GM10248 (cell line): Measurements from ENCODE around the gene ESR2.
A peak's percentile ranks its signal among the peaks of the same experiment; 100 is the strongest.
"Not testable (repeated sequence)": the region's sequence is repeated elsewhere in the genome, so short reads cannot be mapped to it uniquely, and the experiment has no call there.

Experiments used
- CTCF ChIA-PET: fragments of 300-600 bp; sonication (Branson Sonifier 250); formaldehyde crosslinking; extraction: SDS; loops from one replicate; lab custom pipeline; 2021; ENCODE audit warnings: antibody characterized with exemption; lab: Yijun Ruan, JAX
- POLR2A ChIA-PET: fragments of 350-650 bp; sonication (Branson Sonifier 250); formaldehyde crosslinking; extraction: SDS; loops from one replicate; lab custom pipeline; 2020; ENCODE audit warnings: antibody characterized with exemption; lab: Yijun Ruan, JAX
- DNase-seq: peaks from one replicate; pipeline ENCODE4 v3.0.0; 2012; ENCODE audit errors: extremely low spot score
- CTCF ChIP-seq: IDR thresholded peaks from 2 replicates; pipeline ENCODE4 v1.5.1; 2012; ENCODE audit warnings: mild to moderate bottlenecking, low read depth; ENCODE audit errors: extremely low read depth, missing control alignments, control extremely low read depth

The ESR2 gene

GRCh38 chr14:64326502-64326901 lies 32.3 kb upstream of the ESR2 start:
- CTCF ChIA-PET: interaction anchor here (2.1 kb wide), 1 partner anchor 23 kb away, joined by 6 read pairs; no protein-coding TSS in a partner anchor
- no peak for TF ChIP-seq CTCF
- POLR2A ChIA-PET: no interaction called here
- no peak for DNase-seq

GRCh38 chr14:64324895-64325294 lies 30.7 kb upstream of the ESR2 start:
- POLR2A ChIA-PET: no interaction called here
- DNase-seq: no peak
- TF ChIP-seq CTCF: no peak
- CTCF ChIA-PET: interaction anchor here (1.1 kb wide), 1 partner anchor 20 kb away, joined by 3 read pairs; no protein-coding TSS in a partner anchor

- DNase-seq: no peak
- CTCF ChIA-PET: interaction anchor here (1.1 kb wide), 1 partner anchor 20 kb away, joined by 3 read pairs; no protein-coding TSS in a partner anchor
These were observed 30.3 kb upstream of the ESR2 start for GRCh38 chr14:64324461-64324860.

GRCh38 chr14:64320362-64320761 lies 26.2 kb upstream of the ESR2 start:
- CTCF ChIA-PET: interaction anchor here (1.5 kb wide), 1 partner anchor 16 kb away, joined by 5 read pairs; no protein-coding TSS in a partner anchor

More at GRCh38 chr14:64324461-64324860, 30.3 kb upstream of the ESR2 start:
- POLR2A ChIA-PET: no interaction called here
- TF ChIP-seq CTCF: no peak

GRCh38 chr14:64318695-64319094 lies 24.5 kb upstream of the ESR2 start:
- CTCF ChIA-PET, POLR2A ChIA-PET: not testable (repeated sequence)

More at GRCh38 chr14:64320362-64320761, 26.2 kb upstream of the ESR2 start:
- DNase-seq, POLR2A ChIA-PET: not testable (repeated sequence)

GRCh38 chr14:64303471-64303917 lies 9.3 kb upstream of the ESR2 start:
- ChIA-PET CTCF (interaction anchor here (0.6 to 4.4 kb wide), 71 partner anchors 8 to 914 kb away, joined by 3 to 52 read pairs (median 4); partner anchors contain the start of genes ESR2 and MTHFD1), POLR2A (interaction anchor here (0.6 kb wide), 1 partner anchor 516 kb away, joined by 3 read pairs; no protein-coding TSS in a partner anchor)
- peak; percentile 77 for DNase-seq
- peak; percentile 70 for TF ChIP-seq CTCF

More at GRCh38 chr14:64318695-64319094, 24.5 kb upstream of the ESR2 start:
- DNase-seq: not testable (repeated sequence)

- CTCF ChIA-PET: interaction anchor here (6.2 kb wide), 1 partner anchor 499 kb away, joined by 65 read pairs; no protein-coding TSS in a partner anchor
These were observed 4.6 kb upstream of the ESR2 start for GRCh38 chr14:64298773-64299172.

More at GRCh38 chr14:64298773-64299172, 4.6 kb upstream of the ESR2 start:
- POLR2A ChIA-PET: no interaction called here
- TF ChIP-seq CTCF: no peak
- DNase-seq: no peak
